ENCODE data around the gene PCYT1B. TPM values are rescaled to one million over a fixed set of nuclear protein-coding genes. Genes with fewer than 3 reads are reported as not detected.

The PCYT1B gene
- total RNA-seq, 1 donor from 2014 or later: 39.1 TPM

- Histone ChIP-seq H3K9me3 (ENCODE audit: low read depth) (no peaks in the 10 kb centered on the region), H2AFZ (replicated peaks) (no peak overlapping the region), H3K4me1 (peaks cover 13% of the 10 kb centered on the region), H3F3A (ENCODE audit: low read depth) (peaks cover 12% of the 10 kb centered on the region), H3K79me2 (ENCODE audit: low read depth) (no peaks in the 10 kb centered on the region), H3K4me2 (no peak overlapping the region), H3K9ac (no peak overlapping the region), H3K27me3 (no peaks in the 10 kb centered on the region), H3K4me3 (no peak overlapping the region), H4K20me1 (ENCODE audit: low read depth) (no peaks in the 10 kb centered on the region), H3K36me3 (peaks cover 11% of the 10 kb centered on the region), H3K27ac (no peak overlapping the region)
- Mint-ChIP-seq H3K9me3 (no peaks in the 10 kb centered on the region), H3K4me1 (peaks cover 13% of the 10 kb centered on the region), H3K27me3 (ENCODE audit: insufficient read depth, low read depth) (peaks cover 3% of the 10 kb centered on the region), H3K36me3 (peaks cover 12% of the 10 kb centered on the region), H3K4me3 (no peak overlapping the region), H3K27ac (no peak overlapping the region)
- no peak for DNase-seq (ENCODE audit: low spot score)
- TF ChIP-seq, protein P1, sequence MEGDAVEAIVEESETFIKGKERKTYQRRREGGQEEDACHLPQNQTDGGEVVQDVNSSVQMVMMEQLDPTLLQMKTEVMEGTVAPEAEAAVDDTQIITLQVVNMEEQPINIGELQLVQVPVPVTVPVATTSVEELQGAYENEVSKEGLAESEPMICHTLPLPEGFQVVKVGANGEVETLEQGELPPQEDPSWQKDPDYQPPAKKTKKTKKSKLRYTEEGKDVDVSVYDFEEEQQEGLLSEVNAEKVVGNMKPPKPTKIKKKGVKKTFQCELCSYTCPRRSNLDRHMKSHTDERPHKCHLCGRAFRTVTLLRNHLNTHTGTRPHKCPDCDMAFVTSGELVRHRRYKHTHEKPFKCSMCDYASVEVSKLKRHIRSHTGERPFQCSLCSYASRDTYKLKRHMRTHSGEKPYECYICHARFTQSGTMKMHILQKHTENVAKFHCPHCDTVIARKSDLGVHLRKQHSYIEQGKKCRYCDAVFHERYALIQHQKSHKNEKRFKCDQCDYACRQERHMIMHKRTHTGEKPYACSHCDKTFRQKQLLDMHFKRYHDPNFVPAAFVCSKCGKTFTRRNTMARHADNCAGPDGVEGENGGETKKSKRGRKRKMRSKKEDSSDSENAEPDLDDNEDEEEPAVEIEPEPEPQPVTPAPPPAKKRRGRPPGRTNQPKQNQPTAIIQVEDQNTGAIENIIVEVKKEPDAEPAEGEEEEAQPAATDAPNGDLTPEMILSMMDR (IDR thresholded peaks at IDR 0.05): no peak
Measured at GRCh38 chrX:24520472-24520871, 126.7 kb downstream of the PCYT1B start.

DNA sequence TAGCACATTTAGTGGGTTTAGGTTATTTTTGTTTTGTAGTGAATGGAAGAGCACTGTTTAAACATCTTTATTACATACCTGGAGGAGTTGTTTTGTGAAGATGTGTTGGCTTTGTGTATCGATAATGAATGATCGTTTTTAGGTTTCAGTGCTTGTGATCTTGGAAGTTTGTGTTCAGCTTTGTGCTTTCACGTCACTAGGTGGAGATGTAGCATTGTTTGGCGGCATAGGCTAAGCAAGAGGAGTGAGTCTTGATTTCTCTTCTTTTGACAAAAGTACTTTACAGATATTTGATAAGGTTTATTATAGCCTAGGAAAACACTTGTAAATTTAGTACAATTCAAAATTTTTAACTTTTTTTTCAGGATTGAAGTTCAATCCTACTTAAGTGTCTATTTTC, 131.7 kb downstream of the PCYT1B start:
- no peak overlapping the region for H3K4me3 ChIP-seq
- H4K20me1 ChIP-seq (ENCODE audit: low read depth): no peaks in the 10 kb centered on the region
- peak overlapping the region; percentile 15 for H3K9ac ChIP-seq
- H3K27ac Mint-ChIP-seq: no peak overlapping the region
- H3K27me3 Mint-ChIP-seq (ENCODE audit: insufficient read depth, low read depth): no peaks in the 10 kb centered on the region
- no peak overlapping the region for H3K4me3 Mint-ChIP-seq
- H3K4me1 ChIP-seq: no peaks in the 10 kb centered on the region
- no peaks in the 10 kb centered on the region for H3K27me3 ChIP-seq
- peaks cover 14% of the 10 kb centered on the region for H3F3A ChIP-seq (ENCODE audit: low read depth)
- H3K4me2 ChIP-seq: no peak overlapping the region
- H3K27ac ChIP-seq: no peak overlapping the region
- no peak for TF ChIP-seq EZH2 (IDR thresholded peaks at IDR 0.05)
- no peak for TF ChIP-seq EZH2phosphoT487 (IDR thresholded peaks at IDR 0.05)
- TF ChIP-seq, protein P1 (IDR thresholded peaks at IDR 0.05): peak; percentile 63
- peaks cover 9% of the 10 kb centered on the region for H3K36me3 Mint-ChIP-seq
- peak; percentile 48 for DNase-seq (ENCODE audit: low spot score)
- no peak overlapping the region for H2AFZ ChIP-seq (replicated peaks)
- H3K79me2 ChIP-seq (ENCODE audit: low read depth): no peaks in the 10 kb centered on the region
- H3K4me1 Mint-ChIP-seq: peaks cover 4% of the 10 kb centered on the region
- H3K9me3 ChIP-seq (ENCODE audit: low read depth): no peaks in the 10 kb centered on the region
- no peaks in the 10 kb centered on the region for H3K9me3 Mint-ChIP-seq
- peaks cover 2% of the 10 kb centered on the region for H3K36me3 ChIP-seq

GRCh38 chrX:24513416-24513815, 133.7 kb downstream of the PCYT1B start:
- no peak overlapping the region for H3K4me3 Mint-ChIP-seq
- no peak overlapping the region for H3K27ac Mint-ChIP-seq
- Histone ChIP-seq H3K9ac (no peak overlapping the region), H2AFZ (replicated peaks) (no peak overlapping the region), H3K4me3 (no peak overlapping the region), H3F3A (ENCODE audit: low read depth) (peaks cover 14% of the 10 kb centered on the region), H3K79me2 (ENCODE audit: low read depth) (no peaks in the 10 kb centered on the region), H3K36me3 (no peaks in the 10 kb centered on the region), H3K27ac (no peak overlapping the region), H3K27me3 (no peaks in the 10 kb centered on the region), H3K4me1 (no peaks in the 10 kb centered on the region), H4K20me1 (ENCODE audit: low read depth) (no peaks in the 10 kb centered on the region), H3K4me2 (no peak overlapping the region), H3K9me3 (ENCODE audit: low read depth) (no peaks in the 10 kb centered on the region)
- no peak for DNase-seq (ENCODE audit: low spot score)
- peaks cover 4% of the 10 kb centered on the region for H3K4me1 Mint-ChIP-seq
- no peaks in the 10 kb centered on the region for H3K9me3 Mint-ChIP-seq
- no peaks in the 10 kb centered on the region for H3K27me3 Mint-ChIP-seq (ENCODE audit: insufficient read depth, low read depth)
- TF ChIP-seq EZH2phosphoT487 (IDR thresholded peaks at IDR 0.05) (no peak), EZH2 (IDR thresholded peaks at IDR 0.05) (no peak)
- TF ChIP-seq, protein P1 (IDR thresholded peaks at IDR 0.05): no peak
- H3K36me3 Mint-ChIP-seq: peaks cover 13% of the 10 kb centered on the region
